HS-27A (cell line): ENCODE results near the gene AP2A2.

ENCODE experiments used
- DNase-seq: peaks from one replicate; pipeline ENCODE4 v3.0.0-alpha.2; 2012; ENCODE audit warnings: low read depth, missing footprints

AP2A2 gene

DNA sequence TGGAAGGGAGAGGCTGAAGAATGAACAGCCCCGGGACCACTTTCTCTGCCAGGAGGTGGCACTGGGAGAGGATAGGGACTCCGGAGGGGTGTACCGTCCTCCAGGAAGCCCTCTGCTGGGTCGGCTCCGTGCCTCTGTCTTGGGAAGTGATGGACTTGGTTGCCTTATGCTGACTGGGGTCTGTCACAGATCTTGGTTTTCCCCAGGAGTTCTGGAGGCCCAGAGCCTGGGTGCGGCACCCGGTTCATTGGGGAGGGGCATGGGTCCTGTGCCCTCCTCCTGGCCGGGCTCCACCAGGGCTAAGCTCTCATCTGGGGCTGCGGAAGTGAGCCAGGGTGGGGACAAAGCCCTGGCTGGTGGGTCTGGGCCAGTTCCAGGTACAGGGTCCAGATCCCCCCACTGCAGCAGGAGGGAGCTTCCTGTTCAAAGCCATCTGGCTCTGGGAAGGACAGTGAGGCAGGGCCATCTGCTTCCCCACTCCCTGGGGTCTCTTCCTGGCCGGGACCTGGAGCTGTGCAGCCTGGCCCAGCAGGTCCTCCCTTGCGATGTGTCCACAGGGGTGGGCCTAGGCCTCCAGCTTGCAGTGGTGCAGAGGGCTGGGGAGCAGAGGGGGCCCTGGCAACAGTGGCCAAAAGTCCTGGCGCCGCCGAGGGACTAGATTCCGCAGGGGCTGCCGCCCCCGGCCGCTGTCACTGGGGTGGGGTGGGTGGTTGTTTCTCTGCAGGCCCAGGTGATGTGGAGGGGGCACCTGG, 1.1 kb upstream of the AP2A2 start:
- no peak for DNase-seq

- DNase-seq, result no peak
Measured at GRCh38 chr11:925158-925495, 543 bp upstream of the AP2A2 start.

GRCh38 chr11:926341-926916, 759 bp downstream of the AP2A2 start:
- DNase-seq, result peak; percentile 23

DNA sequence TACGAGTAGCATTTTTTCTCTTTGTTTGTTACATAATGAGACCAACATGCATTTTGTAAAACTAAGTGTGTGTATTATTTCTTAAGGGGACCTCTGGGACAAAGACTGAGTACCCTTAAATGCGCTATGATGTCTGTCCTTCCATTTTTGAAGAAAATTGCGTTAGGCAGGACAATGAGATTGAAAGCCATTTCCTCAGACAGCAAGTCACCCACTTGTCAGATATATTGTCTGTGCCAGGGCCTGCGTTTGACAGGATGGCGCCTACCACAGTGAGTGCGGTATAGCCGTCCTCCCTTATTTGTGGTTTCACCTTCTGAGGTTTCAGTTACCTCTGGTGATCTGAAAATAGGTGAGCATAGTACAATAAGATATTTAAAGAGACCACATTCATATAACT, 2.2 kb downstream of the AP2A2 start:
- no peak for DNase-seq

DNA sequence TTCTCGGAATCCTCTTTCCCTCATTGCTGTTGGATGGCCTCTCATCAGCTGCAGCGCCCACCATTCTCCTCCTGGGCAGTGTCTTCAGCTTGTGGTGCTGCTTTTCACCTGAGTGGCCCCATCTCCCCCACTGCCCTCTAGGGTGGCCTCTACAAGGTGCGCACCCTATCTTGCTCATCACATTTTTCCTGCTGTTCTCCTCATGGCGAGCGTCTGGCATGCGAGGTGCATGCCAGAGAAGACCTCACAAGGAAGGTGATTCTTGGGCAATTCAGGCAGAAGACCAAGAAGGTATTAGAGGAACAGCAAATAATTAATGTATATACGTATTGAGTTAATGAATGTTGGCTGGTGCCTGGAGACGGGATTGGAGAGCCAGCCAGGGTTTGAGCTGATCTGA, 3.1 kb downstream of the AP2A2 start:
- no peak for DNase-seq

DNA sequence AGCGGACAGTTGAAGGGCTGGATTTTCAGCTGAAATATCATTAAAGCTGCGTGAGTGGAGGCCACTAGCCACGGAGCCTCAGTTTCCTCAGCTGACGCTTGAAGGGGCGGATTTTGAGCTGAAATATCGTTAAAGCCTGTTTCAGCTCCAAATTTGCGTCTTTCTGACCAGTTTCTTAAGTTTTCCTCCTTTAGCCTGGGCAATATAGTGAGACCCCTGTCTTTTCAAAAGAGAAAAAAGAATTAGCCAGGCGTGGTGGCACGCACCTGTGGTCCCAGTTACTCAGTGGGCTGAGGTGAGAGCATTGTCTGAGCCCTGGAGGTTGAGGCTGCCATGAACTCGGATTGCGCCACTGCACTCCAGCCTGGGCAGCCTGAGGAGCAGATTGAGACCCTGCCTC, 3.7 kb downstream of the AP2A2 start:
- DNase-seq, result no peak

DNA sequence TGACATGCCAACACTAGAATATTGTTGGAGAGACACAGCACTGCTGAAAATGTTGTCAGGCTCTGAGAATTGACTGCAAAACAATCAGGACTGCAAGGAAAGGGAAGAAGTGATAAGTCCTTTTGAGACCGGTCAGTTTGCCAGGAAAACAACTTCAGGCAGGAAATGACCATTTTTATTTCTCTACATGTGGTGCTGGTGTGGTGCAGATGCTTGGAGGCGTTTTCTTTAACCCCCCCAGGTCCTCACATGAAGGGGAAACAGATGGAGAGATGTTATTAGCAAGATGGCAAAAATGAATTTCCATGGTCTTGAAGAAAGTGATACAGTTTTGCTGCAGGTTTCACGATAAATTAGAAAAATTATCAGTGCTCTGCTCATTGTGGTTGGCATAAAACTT, 5.7 kb downstream of the AP2A2 start:
- no peak for DNase-seq

GRCh38 chr11:932435-932834, 6.8 kb downstream of the AP2A2 start:
- no peak for DNase-seq

- no peak for DNase-seq
Measured at GRCh38 chr11:933142-933851, 7.6 kb downstream of the AP2A2 start.

DNA sequence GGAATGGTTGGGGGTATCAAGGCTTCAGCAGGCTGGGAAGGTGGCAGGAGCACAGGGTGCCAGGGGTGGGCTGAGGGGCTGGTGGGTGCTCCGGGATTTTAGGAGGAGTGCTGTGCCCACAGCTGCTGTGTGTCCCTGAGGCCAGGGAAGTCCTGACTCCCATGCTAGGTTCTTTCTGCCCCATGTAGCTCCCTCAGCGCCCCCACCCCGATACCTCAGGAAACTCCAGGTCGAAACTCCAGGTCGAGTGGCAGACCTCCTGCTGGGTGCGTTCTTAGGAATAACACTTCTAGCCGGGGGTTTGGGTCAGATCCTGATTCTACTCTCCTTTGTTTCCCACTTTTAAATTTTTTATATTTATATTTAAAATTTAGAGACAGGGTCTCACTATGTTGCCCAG, 8.3 kb downstream of the AP2A2 start:
- DNase-seq, result no peak

DNA sequence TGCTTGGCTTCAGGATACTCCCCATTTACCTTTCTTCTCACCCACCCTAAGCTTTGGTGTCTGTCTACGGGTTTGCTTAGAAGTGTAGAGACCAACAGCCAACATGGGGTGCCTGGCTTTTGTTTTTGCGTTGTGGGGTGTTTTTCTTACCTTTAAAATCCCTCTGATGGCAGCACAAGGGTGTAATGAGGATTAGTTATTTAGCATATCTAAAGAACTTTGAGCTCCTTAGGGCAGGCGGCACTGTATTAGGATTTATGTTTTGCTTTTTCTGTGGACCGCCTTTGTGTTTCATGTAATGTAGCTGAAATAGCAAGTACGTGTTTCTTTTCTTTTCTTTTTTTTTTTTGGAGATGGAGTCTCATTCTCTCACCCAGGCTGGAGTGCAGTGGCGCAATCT, 8.9 kb downstream of the AP2A2 start:
- DNase-seq, result no peak

GRCh38 chr11:936199-936598, 10.5 kb downstream of the AP2A2 start:
- DNase-seq, result no peak

GRCh38 chr11:937841-938261, 12.2 kb downstream of the AP2A2 start:
- DNase-seq, result no peak

GRCh38 chr11:940496-941135, 14.9 kb downstream of the AP2A2 start:
- no peak for DNase-seq

DNA sequence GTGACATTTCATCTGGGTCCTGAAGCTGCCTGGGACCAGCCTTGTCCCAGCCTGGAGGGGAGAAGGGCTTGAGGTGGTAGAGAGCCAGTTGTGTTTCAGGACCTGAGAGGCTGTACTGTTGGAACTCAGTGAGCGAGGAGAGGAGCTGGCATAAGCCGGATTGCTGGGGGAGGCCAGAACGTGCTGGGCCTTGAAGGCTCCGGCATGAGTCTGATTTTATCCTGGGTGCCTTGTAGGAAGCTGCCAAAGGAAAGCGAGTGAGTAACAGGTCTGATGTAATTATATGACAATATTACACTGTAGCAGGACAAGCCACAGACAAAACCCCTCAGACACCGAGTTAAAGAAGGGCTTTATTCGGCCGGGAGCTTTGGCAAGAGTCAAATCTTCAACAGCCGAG, 17.2 kb downstream of the AP2A2 start:
- DNase-seq, result no peak

- no peak for DNase-seq
Measured at GRCh38 chr11:944711-945470, 19.2 kb downstream of the AP2A2 start.

GRCh38 chr11:945986-946385, 20.3 kb downstream of the AP2A2 start:
- DNase-seq, result no peak

GRCh38 chr11:947744-948143, 22.1 kb downstream of the AP2A2 start:
- no peak for DNase-seq

- no peak for DNase-seq
Measured at GRCh38 chr11:951507-951906, 25.8 kb downstream of the AP2A2 start.

DNA sequence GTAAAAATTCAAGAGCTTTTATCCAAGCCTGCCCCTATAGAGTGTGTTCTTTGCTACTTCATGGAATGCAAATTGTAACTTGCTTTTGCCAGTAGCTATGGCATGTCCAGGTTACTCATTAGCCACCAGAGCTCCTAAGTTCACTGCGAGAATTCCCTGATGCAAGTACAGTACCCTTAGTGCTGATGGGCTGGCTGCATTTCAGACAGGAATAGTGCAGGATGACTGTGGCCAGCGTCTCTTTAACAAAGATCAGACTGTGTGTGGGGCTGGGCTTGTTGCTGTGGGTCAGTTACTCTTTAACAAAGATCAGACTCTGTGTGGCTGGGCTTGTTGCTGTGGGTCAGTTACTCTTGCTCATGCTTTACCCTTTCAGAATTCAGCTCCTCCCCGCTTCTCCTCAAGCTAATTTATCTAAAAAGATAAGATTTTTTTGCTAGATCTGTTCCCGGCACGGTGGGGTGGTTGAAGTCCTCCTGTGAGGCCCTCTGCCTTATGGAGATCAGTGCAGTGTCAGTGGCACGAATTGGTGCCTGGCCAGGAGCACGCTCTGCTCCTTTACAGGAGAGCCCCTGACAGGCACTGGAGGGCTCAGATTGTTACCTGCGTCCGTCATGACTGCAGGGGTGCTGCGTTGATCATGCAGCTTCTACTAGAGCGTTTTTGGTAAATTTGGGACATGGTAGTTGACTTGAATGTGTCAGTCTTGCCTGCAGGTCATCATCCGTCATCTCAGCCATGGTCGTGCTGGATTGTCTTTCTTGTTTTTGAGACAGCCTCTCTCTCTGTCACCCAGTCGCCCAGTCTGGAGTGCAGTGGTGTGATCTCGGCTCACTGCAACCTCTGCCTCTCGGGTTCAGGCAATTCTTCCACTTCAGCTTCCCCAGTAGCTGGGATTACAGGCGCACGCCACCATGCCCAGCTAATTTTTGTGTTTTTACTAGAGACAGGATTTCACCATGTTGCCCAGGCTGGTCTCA, 27.0 kb downstream of the AP2A2 start:
- no peak for DNase-seq

DNA sequence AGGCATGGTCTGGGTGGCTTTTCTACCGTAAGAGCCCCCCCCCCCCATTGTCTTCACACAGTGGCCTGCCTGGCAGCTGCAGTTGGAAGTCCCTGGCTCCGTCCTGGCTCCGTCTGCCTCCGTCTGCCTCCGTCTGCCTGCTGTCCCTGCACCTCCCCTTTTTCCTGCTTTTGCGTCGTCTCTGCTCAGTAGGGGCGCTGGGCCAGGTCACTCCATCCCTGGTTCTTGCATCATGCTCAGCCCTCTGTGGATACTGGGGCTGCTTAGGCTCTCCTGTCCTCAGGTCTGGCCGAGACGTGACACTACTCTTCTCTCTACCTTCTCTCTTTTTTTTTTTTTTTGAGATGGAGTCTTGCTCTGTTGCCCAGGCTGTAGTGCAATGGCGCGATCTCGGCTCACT, 27.8 kb downstream of the AP2A2 start:
- DNase-seq, result no peak
